NCI-H128 (cell line): ENCODE results near the gene ZNF804A.

Experiments
- DNase-seq: peaks from one replicate; lab custom pipeline; 2025; ENCODE audit not compliant: unreplicated experiment; lab: John Stamatoyannopoulos, UW

The ZNF804A gene

DNA sequence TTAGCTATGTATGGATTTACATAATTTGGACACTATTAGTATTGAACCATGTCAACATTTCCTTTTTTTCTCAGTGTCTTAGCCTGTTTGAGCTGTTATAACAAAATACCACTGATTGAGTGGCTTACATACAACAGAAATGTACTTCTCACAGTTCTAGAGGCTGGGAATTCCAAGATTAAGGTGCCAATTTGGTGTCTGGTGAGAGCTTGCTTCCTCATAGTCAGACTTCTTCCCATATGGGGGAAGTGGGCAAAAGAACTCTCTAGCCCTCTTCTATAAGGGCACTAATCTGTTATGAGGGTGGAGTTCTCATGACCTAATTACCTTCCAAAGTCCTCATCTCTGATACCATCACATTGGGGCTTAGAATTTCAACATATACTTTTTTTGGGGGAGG is 12.6 kb downstream of the ZNF804A start:
- no peak for DNase-seq

DNA sequence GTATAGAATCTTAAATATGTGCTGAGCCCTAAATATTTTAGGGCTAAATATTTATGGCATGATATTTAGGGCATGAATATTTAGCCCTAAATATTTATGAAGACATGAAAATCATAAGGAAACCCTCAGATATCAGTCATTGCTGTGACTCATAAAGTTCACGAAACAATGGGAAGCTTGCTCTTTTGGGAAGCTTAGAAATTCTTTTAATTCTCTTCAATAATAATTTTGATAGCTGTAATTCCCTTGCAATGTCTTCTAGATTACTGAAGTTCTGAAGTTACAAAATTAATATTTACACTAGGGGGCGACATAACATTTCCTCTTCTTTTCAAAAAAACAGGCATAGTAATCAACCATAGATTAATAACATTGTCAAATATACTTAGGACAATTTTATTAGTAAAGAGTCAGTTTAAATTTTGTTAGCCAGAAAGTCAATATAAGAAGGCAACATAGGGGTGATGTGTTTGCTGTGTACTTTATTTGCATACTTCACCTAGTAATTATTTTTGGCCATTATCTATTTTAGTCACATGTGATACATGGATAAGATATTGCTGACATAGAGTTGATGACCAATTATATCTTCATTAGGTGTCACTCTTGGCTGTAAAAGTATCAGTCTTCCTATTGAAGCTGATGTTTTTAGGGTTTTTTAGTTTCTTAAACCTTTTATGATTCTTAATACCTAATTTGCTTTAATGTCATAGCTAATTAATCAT is 13.2 kb downstream of the ZNF804A start:
- no peak for DNase-seq

DNA sequence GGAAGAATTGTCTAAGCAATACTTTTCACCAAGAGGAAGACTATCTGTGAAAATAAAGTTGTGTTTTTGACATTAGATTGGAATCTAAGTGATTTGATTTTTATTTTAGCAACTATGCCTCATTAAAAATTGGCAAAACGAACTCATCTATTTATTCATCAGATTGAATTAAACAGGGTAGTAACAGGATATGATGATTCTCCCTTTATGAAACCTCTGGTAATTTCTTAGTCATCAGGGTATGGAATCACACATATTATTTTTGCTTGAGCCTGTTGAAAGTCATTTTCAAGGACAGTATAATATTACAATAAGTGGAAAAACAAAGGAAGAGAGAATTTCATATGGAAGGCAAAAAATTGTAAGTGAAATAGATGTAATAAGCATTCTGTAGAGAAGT is 22.0 kb downstream of the ZNF804A start:
- no peak for DNase-seq

DNA sequence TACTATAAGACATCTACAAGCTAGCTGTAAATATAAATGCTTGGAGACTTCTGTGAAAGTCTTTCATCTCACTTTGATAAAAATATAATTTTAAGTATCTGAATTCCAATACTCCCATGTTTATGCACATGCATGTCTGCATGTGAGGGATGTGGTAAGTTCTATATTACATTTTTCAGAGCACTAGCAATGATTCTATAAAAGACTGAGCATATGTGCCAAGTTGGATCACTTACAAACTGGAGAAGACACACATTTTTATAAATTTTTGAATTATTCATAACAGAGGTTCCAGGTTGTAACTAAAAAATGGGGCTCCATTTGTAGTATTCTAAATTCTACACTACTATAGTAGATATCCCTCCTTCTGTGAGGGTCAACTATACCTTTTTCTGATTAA is 26.0 kb downstream of the ZNF804A start:
- no peak for DNase-seq

DNA sequence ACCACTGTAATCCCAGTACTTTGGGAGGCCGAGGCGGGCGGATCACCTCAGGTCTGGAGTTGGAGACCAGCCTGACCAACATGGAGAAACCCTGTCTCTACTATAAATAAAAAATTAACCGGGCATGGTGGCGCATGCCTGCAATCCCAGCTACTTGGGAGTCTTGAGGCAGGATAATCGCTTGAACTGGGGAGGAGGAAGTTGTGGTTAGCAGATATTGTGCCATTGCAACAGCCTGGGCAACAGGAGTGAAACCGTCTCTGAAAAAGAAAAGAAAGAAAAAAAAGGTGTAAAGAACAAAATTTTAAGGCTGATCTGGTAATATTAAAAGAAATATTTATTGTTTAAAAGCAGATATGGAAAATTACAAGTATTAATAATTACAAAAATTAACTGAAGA is 29.7 kb downstream of the ZNF804A start:
- DNase-seq = no peak

DNA sequence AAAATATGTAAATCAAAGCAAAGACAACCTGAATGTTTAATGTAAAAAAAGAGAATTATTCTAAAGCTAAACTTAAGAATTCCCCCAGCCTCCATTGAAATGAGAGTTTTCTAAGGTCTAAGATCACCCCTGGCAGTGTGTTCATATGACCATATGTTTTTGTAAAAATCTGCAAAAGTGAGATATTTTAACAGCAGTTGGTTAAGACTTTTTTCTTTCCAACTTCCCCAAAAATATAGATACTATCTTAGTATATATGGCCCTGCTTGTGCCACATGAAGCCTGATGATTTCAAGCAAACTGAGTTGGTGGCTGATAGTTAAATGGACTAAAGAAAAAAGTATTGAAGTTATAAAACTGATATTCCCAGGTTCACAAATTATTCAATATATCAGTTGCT is 35.4 kb downstream of the ZNF804A start:
- DNase-seq = no peak

DNA sequence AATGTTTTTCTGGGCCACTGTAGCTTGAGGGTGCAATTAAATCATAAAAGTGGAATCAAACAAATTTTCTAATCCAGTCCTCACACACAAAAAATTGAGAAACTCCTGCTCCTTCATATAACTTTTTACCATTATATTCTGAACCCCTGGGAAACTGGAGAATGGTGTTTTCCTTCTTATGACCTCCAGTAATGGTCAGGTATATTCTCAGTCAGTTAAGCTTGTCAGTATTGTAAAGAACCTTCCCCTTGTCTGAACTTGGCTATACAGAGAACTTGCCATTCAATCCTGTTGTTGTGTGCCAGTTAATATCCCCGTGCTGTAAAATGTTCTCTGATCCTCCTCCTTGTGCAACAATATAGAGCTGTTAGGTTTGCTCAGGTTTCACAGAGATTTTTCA is 39.5 kb downstream of the ZNF804A start:
- no peak for DNase-seq

DNA sequence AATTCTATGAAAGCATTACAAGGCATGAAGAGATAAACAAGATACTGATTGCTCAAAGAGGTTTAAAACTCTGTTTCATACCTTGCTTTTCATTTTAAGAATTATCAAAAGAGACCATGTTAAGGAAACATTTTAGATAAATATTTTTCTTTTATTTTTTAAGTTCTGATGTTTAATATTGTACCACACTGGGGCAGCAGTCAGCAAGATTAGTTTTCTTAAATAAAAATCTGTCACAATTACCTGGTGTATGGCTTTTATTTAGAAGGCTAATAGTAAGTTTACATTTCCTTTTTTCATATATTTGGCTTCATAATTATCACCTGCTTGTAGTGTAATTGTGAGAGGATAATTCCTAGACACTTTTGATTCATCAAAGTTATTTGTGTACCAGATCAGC is 46.4 kb downstream of the ZNF804A start:
- DNase-seq = no peak

DNA sequence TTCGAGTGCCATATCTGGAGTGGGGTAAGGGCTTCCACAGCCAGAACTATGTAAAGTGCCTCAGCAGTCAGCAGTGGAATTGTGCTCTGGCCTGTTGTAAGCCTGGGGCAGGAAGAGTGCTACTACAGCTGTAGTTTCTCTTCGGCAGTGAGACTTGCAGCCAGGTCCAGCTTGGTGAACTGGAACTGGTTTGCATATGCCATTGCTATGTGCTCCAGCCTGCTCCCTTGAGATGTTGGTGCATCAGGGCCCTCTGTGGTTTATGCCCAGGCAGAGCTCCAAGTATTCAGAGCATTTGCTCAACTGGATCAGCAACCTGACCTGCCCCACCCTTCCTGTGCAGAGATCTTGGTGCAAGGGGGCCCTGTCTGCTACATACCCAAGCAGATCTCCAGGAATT is 47.8 kb downstream of the ZNF804A start:
- DNase-seq = no peak

DNA sequence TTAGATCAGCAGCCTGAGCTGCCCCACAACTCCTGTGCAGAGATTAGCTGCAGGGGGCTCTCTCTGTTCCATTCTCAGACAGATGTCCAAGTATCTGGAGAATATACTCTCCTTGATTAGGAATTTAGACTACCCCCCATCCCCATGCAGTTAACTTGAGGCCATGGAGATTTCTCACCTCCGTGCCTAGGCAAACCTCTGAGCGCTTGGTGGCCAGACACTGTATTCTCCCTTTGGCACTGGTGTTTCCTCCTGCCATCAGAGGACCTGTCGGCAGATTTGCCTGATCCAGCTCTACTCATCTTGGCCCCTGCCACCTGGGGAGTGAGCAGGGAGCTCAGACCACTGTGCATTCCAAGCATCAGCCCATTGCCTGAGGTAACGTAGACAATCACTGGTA is 48.3 kb downstream of the ZNF804A start:
- no peak for DNase-seq

DNA sequence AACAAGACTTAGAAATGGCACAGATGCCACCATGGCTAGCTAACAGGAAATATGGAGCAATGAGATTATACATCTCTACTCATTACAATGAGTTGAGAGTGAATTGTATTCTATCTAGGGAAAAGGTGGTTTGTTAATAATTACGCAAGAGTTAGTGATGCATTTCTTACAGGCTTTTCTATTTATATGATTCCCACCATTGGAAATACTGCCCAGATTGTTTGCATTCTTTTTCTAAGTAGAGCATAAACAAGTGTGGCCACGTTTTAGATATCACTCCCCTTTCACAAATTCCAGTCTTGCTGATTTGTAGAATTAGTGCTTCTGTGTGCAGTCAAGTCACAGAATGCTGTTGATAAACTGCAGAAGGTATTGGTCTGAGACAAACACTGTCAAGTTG is 56.6 kb downstream of the ZNF804A start:
- DNase-seq = no peak

DNA sequence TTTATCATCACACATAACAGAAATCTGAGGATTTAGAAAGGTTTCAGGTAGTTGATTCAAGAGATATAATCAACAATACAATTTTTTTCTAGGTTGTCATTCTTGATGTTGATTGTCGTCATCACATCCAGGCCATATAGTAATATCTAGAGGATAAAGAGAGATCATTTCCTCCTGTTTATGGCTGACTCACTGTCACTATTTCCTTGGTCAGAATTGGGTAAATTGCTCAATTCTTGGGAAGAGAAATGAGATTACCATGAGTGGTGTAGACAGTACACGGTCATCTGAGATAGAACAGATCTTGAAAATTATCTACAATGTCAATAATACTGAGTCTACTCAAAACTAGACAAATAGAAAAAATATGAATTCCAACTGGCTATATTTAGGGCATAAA is 78.8 kb downstream of the ZNF804A start:
- no peak for DNase-seq

DNA sequence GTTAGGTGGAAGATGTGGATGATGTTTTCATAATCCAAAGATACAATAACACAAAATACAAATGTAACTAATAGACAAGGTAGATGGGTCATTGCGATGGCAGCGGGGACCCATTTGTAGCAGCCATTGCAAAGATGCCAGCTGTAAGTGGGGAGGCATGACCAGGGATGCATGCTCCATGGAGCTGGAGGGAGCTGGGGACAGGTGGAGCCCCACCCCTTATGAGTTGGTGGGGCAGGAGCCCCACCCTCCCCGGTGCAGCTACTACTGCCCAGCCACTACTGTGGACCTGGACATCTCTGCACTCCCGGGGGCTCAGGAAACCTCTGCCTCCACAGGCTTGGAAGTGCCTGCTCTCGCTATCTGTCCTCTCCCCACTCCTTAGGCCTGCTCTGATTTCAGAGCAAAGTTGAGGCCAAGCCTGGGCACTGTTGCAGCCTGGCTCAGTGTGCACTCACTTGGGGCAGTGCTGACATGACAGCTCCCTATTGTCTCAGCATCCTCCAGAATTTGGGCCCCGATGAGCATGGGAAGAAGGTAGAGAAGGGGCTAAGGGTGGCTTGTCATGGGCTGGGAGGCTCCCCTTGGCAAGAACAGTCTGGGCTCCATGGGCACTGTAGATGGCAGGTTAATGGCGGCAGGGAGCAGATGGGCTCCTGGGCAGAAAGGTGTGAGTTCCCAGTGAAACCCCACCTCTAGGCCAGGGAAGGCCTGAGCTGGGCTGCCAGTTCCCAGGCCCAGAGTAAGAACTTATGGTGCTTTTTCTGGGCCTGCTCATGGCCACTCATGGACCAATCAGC is 81.1 kb downstream of the ZNF804A start:
- no peak for DNase-seq

DNA sequence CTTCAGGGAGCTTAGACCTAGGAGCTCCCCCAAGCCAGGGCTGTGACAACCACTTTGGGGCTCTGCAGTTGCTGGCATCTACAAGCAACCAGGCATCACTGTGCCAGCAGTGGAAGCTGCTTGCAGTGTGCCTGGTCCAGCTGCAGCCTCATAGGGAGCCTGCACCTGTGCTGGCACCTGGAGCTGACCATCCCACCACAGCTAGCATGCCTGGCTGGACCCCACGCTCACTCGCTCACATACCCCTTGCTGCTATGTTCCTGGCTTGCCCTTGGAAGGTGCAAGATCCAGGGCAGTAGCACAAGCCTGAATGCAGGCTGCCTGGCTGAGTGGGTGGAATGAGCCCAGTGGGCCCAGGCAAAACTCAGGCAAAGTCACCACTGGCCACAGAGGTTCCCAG is 82.5 kb downstream of the ZNF804A start:
- DNase-seq = no peak

DNA sequence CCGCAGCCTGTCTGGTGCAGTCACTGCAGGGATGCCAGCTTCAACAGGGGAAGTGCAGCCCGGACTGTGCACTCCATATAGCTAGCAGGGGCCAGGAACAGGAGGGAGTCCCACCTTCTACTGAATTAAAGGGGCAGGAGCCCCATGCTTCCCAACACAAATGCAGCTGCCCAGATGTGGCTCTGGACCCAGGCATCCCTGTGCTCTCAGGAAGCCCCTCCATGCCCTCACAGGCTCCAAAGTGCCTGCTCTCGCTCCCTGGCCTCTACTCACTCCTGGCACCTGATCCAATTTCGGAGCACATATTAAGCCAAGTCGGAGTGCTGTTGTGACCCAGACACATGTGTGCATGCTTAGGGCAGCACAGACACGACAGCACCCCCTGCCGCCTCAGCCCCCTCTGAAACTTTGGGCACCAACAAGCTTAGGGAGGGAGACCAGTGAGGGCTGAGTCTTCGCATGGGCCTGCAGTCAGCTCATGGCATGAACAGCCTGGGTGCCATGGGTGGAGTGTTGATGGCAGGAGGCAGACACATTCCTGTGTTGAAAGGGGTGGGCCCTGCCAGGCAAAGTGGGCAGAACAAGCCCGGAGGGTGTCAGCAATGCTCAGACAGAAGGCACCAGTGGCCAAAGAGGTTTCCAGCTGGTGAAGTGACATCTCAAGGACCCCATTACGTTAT is 83.5 kb downstream of the ZNF804A start:
- DNase-seq = no peak

DNA sequence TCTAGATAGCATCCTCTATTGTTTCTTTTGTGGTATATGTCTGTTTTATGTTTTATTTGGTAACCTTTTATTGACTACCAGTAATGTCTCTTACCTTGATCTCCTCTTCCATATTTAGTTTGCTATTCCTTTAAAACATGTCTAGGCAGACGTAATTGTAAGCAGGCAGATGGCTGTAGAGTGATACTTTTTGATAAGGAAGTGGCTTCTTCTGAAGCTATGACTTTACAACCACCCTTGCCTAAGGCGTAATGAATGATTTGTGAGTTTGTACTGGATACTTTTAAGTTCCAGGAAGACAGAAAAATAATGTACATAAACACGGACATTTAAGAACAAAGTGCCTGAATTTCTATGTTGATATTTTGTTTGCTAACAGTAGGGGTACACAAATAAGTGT is 85.6 kb downstream of the ZNF804A start:
- no peak for DNase-seq

DNA sequence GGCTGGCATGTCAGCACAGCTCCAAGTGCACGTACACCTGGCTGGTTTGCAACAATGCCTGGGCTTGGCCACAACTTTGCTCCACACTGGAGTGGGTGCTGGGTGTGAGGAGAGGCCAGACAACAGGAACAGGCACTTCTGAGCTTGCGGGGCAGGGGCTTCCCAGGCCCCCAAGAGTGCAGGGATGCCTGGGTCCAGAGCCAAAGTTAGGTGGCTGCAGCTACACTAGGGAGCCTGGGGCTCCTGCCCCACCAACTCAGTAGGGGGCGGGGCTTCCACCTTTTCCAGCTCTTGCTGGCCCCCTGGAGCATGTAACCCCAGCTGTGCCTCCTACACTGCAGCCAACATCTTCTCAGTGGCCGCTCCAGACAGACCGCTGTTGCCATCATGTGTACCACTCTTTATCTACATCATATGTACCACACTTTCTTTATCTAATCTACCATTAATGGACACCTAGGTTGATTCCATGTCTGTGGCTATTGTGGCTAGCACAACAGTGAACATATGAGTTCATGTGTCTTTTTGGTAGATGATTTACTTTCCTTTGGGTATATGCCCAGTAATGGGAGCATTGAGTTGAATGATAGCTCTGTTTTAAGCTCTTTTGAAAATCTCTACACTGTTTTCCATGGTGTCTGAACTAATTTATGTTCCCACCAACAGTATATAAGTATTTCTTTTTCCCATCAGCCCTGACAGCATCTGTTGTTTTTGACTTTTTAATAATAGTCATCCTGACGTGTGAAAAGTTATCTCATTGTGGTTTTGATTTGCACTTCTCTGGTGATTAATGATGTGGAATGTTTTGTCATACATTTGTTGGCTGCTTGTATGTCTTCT is 87.9 kb downstream of the ZNF804A start:
- no peak for DNase-seq

DNA sequence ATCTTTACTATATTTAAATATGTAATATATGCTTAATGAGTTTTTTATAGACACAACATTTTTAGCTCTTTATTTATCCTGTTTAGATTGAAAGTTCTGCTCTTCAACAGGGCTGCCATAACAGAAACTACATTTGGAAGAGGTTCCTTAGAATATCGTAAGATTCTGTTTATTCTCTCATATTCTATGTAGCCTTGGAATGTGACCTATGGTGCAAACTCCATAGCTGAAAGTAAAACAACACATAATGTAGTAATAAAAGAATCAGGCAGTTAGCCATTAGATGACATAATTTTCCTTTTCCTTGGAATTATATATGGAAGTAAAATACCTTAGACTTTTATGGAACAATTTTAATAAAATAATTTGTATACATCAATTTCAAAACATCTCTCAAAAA is 91.3 kb downstream of the ZNF804A start:
- DNase-seq = no peak

DNA sequence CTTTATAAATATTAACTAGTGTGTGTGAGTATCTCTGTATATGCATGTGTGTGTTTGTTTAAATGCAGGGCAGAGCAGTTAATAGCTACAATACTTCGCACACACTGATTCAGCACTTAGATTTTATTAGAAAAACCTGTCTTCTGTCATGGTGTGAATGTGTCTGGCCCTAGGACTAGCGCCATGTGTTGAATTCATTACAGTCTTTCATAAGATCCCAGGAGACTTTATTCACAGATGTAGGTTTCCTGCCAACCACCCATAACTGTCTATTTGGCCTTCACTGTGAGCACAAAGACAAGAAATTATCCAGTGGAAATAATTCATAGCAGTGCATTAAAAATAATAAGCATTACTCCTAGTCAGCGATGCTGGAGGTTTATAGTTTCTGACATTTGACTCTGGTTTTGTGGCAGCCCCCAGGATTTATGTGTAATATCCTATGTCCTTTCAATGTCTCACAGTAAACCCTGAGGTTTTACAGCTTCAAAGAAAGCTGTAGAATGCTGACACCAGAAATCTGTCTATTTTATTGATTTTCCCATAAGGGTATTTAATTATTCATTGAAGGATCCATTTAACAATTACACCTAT is 93.9 kb downstream of the ZNF804A start:
- no peak for DNase-seq

DNA sequence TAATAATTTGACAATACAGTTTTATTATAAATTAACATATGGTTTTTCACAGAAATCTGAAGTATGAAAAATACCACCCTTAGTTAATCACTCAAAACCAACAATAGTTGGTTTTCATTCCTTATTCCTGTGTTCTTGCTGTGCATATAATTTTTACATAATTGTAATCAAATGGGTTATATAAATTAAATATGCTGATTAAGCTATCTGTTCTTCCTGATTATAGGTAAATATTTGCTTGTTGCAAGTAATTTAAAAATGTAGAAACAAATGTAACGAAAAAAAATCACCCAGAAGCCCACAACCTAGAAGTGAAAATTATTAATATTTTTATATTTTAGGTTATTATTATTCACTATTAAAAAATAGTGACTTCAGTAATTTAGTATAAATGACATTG is 98.3 kb downstream of the ZNF804A start:
- DNase-seq = no peak

DNA sequence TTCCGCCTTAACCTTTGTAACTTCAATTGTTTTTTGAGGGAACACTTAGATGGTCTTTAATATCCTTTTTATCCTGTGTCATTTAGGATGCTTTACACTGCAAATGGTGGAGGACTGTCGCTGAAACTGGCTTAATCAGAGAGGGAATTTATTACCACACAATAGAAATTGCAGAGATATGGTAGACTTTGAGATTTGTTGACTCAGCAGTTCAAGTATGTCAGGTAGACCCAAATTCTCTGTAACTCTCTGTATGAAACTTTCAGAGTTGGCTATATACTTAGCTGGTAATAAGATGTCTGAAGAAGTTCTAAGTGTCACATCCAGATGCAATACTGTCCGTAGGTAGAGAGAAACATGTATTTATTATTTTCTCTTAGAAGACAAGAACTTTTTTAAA is 100.1 kb downstream of the ZNF804A start:
- no peak for DNase-seq
